HCT116 (cell line): ENCODE measurements around the gene MARCHF7.

ENCODE experiments used
- POLR2A ChIP-seq: IDR thresholded peaks from 2 replicates; pipeline ENCODE4 v1.7.0; 2011; ENCODE audit warnings: borderline replicate concordance; ENCODE audit not compliant: insufficient read depth, insufficient read length; ENCODE audit errors: extremely low read depth
- POLR2AphosphoS5 ChIP-seq: IDR thresholded peaks from 2 replicates; pipeline ENCODE4 v1.6.1; 2011; ENCODE audit warnings: mild to moderate bottlenecking, low read depth, low read length, moderate library complexity
- YY1 ChIP-seq: IDR thresholded peaks from 2 replicates; pipeline ENCODE4 v1.6.1; 2011; ENCODE audit warnings: low read length, low read depth, moderate library complexity, mild to moderate bottlenecking; ENCODE audit not compliant: insufficient replicate concordance; ENCODE audit errors: extremely low read depth

DNA sequence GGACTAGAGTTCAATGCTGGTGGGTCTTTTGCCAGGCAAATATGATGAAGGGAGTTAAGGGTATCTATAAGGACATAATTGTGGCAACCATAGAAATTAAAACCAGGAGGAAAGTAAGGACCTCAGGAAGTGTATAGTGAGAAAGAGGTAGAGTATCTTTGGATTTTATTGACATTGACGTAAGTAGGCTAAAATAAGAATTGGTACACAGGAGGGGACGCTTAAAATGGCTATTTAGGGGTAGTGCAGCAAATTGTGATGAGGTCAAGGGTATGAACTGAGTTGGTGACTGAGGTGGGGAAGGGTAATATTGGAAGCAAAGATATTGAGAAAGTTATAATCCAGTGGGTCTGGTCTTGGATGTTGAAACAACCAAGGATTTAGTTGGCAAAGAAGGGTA is 42.7 kb downstream of the MARCHF7 start:
- TF ChIP-seq POLR2A (no peak), POLR2AphosphoS5 (no peak), YY1 (no peak)
